ENCODE data around the gene IPP.
A peak's percentile ranks its signal among the peaks of the same experiment; 100 is the strongest.

Gene IPP

GRCh38 chr1:45750298-45751038, at the start of gene IPP:
Gene IPP (minus strand): TSS chr1:45750653. CDS start chr1:45746411, 4,242 bp downstream.
- DNase-seq = peak; percentile 98 to 99

GRCh38 chr1:45796946-45797345, 46.5 kb upstream of the IPP start:
- DNase-seq = no peak
- TF ChIP-seq POLR2A (IDR thresholded peaks at IDR 0.05; ENCODE audit: low read length) (no peak), GATA1 (IDR thresholded peaks at IDR 0.05; ENCODE audit: low read depth, low read length) (no peak)

More at GRCh38 chr1:45750298-45751038, at the start of gene IPP:
- TF ChIP-seq GATA1 (IDR thresholded peaks at IDR 0.05; ENCODE audit: low read depth, low read length) = no peak
- TF ChIP-seq POLR2A (IDR thresholded peaks at IDR 0.05; ENCODE audit: low read length) = peak; percentile 98

DNA sequence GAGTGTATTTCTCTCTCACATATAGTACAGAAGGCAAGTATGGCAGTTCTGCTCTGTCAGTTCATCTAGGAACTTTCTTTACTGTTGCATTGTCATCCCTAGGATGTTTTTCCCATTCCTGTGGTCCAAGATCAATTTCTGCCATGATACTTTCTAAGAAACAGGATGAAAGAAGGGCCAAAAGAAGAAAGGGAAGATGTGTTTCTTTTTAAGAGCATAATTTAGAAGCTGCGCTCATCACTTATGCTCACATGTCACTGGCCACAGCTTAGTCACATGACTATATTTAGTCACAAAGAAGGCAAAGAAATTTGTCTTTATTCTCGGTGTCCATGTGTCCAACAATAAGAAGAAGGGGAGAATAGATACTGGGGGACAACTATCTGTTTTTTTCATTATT, 45.9 kb upstream of the IPP start:
- no peak for TF ChIP-seq GATA1 (IDR thresholded peaks at IDR 0.05; ENCODE audit: low read depth, low read length)
- no peak for TF ChIP-seq POLR2A (IDR thresholded peaks at IDR 0.05; ENCODE audit: low read length)
- no peak for DNase-seq

GRCh38 chr1:45793942-45794604, 43.6 kb upstream of the IPP start:
- no peak for TF ChIP-seq POLR2A (IDR thresholded peaks at IDR 0.05; ENCODE audit: low read length)
- TF ChIP-seq GATA1 (IDR thresholded peaks at IDR 0.05; ENCODE audit: low read depth, low read length) = no peak
- DNase-seq = no peak

GRCh38 chr1:45792744-45793143, 42.3 kb upstream of the IPP start:
- no peak for TF ChIP-seq GATA1 (IDR thresholded peaks at IDR 0.05; ENCODE audit: low read depth, low read length)
- TF ChIP-seq POLR2A (IDR thresholded peaks at IDR 0.05; ENCODE audit: low read length) = no peak
- no peak for DNase-seq

- DNase-seq = no peak
- no peak for TF ChIP-seq GATA1 (IDR thresholded peaks at IDR 0.05; ENCODE audit: low read depth, low read length)
- no peak for TF ChIP-seq POLR2A (IDR thresholded peaks at IDR 0.05; ENCODE audit: low read length)
Observed at GRCh38 chr1:45789601-45790000, 39.1 kb upstream of the IPP start.

DNA sequence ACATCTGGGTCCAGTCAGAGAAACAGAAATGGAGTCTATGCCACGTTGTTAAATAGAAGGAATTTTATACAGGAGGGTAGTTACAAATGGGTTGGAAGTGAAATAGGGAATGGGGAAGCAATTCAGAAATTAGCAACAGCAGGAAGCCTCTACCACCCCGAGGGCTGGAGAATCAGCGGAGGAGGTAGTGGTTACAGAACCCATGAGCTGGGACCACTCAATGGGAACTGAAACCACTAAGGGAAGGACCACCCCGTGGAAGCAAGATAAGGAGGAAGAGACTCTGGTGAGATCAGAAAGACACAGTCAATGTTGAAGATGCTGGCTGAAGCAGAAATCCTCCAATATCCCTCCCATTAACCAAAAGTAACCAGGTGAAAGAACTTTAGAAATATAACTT, 37.5 kb upstream of the IPP start:
- TF ChIP-seq POLR2A (IDR thresholded peaks at IDR 0.05; ENCODE audit: low read length) (no peak), GATA1 (IDR thresholded peaks at IDR 0.05; ENCODE audit: low read depth, low read length) (no peak)
- DNase-seq = no peak

GRCh38 chr1:45785583-45785982, 35.1 kb upstream of the IPP start:
- no peak for TF ChIP-seq GATA1 (IDR thresholded peaks at IDR 0.05; ENCODE audit: low read depth, low read length)
- no peak for TF ChIP-seq POLR2A (IDR thresholded peaks at IDR 0.05; ENCODE audit: low read length)
- no peak for DNase-seq

DNA sequence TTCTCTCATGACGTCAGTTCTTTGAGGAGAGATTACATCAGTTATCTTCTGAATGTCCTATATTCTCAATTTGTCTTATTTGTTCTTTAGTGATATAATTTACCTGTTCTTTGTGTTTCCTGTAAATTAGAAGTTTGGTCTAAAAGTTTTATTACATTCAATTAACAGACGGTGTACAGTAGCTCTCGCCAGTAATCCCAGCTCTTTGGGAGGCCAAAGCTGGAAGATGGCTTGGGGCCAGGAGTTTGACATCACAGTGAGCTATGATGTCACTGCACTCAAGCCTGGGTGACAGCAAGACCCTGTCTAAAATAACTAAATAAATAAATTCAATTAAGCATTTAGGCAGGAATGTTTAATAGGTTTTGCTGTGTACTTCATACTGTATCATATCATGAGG, 25.3 kb upstream of the IPP start:
- no peak for DNase-seq
- TF ChIP-seq GATA1 (IDR thresholded peaks at IDR 0.05; ENCODE audit: low read depth, low read length) = no peak
- no peak for TF ChIP-seq POLR2A (IDR thresholded peaks at IDR 0.05; ENCODE audit: low read length)

GRCh38 chr1:45772971-45773370, 22.5 kb upstream of the IPP start:
- no peak for DNase-seq
- no peak for TF ChIP-seq POLR2A (IDR thresholded peaks at IDR 0.05; ENCODE audit: low read length)
- no peak for TF ChIP-seq GATA1 (IDR thresholded peaks at IDR 0.05; ENCODE audit: low read depth, low read length)

- peak in 1 of 2 experiments; percentile 30 for DNase-seq
- TF ChIP-seq GATA1 (IDR thresholded peaks at IDR 0.05; ENCODE audit: low read depth, low read length) (no peak), POLR2A (IDR thresholded peaks at IDR 0.05; ENCODE audit: low read length) (no peak)
Observed at GRCh38 chr1:45769261-45769932, 18.9 kb upstream of the IPP start.

- TF ChIP-seq GATA1 (IDR thresholded peaks at IDR 0.05; ENCODE audit: low read depth, low read length) = no peak
- no peak for TF ChIP-seq POLR2A (IDR thresholded peaks at IDR 0.05; ENCODE audit: low read length)
- DNase-seq = no peak
Observed at GRCh38 chr1:45767035-45767434, 16.6 kb upstream of the IPP start.

DNA sequence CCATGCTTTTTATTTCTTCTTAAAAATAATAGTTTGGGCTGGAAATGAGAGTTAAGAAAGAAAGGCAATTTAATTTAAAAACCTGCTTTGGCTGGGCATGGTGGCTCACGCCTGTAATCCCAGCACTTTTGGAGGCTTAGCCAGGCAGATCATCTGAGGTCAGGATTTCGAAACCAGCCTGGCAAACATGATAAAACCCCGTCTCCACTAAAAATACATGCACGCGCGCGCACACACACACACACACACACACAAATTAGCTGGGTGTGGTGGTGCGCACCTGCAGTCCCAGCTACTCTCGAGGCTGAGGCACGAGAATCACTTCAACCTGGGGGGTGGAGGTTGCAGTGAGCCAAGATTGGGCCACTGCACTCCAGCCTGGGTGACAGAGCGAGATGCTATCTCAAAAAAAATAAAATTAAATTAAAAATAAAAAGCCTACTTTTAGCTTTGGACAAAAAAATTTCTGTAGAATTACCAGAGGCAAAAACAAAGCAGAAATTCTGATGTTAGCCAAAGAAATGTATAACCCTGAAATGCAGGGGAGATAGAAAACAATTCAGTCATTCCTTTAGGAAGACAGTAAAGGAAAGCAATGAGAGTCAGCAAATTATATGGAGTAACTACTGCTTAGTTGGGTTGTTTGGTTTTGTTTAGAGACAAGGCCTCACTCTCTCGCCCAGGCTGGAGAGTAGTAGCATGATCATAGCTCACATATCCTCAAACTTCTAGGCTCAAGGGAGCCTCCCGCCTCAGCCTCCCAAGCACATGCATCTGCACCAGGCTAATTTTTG, 15.7 kb upstream of the IPP start:
- no peak for DNase-seq
- TF ChIP-seq GATA1 (IDR thresholded peaks at IDR 0.05; ENCODE audit: low read depth, low read length) = no peak
- TF ChIP-seq POLR2A (IDR thresholded peaks at IDR 0.05; ENCODE audit: low read length) = no peak

- no peak for DNase-seq
- TF ChIP-seq GATA1 (IDR thresholded peaks at IDR 0.05; ENCODE audit: low read depth, low read length) = no peak
- TF ChIP-seq POLR2A (IDR thresholded peaks at IDR 0.05; ENCODE audit: low read length) = no peak
Observed at GRCh38 chr1:45762291-45762690, 11.8 kb upstream of the IPP start.

Measured in erythroblast (primary cell).